Measurements from ENCODE around the gene CCDC121. TPM values are rescaled to one million over a fixed set of nuclear protein-coding genes. Genes with fewer than 3 reads are reported as not detected.

Gene CCDC121
- polyA plus RNA-seq, 3 donors, result 10.5 to 12.1 (median 11.4) TPM

DNA sequence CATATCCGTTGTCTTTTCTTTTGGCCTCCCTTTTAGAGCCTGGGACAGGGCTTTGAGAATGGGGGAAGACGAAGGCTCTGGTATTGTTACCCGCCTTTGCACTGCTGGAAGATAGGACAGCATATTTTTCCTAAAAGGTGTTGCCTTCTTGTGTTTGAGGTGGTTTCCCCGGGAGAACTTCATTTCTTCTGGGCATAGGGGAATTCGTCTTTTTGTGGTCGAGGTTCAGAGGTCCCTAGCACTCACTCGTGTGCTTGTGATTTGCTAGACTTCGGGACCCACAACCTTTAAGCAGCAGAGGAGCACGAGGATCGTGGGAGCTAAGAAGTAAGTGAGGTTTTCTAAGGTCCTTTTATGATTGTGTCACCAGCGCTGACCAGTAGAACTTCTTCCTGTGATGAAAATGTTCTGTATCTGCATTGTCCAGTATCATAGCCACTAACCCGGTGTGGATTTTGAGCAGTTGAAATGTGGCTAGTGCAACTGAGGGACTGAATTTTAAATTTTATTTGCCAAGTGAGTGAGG lies 45.4 kb downstream of the CCDC121 start:
- DNase-seq, result no peak

GRCh38 chr2:27582695-27583389 lies 46.0 kb downstream of the CCDC121 start, which contains the start of gene ZNF512:
Gene ZNF512 (plus strand): TSS chr2:27583042. CDS start chr2:27583113, 71 bp downstream.
- DNase-seq, result peak; percentile 93

- DNase-seq, result no peak
These were observed 46.6 kb downstream of the CCDC121 start for GRCh38 chr2:27582129-27582694.

DNA sequence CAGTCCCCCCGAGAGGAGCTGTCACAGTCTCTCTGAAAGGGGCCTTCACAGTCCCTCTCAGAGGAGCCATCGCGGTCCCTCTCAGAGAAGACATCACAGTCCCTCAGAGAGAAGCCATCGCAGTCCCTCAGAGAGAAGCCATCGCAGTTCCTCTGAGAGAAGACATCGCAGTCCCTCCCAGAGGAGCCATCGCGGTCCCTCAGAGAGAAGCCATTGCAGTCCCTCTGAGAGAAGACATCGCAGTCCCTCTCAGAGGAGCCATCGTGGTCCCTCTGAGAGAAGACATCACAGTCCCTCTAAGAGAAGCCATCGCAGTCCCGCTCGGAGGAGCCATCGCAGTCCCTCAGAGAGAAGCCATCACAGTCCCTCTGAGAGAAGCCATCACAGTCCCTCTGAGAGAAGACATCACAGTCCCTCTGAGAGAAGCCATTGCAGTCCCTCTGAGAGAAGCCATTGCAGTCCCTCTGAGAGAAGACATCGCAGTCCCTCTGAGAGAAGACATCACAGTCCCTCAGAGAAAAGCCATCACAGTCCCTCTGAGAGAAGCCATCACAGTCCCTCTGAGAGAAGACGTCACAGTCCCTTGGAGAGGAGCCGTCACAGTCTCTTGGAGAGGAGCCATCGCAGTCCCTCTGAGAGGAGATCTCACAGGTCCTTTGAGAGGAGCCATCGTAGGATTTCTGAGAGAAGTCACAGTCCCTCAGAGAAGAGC lies 47.2 kb downstream of the CCDC121 start:
- DNase-seq, result no peak

Other genes starting within 250 kb of the CCDC121 start
- gene ZNF513, start 248.3 kb downstream of the CCDC121 start, polyA plus RNA-seq (ENCODE audit: insufficient read length in 3 of 3), result 10 to 100 TPM; 23.7 to 27.3 (median 24.6) TPM
- 100 to 1,000 TPM in 1 of 3 donors, 10 to 100 TPM in 2; 91.2 to 107 (median 96.4) TPM for gene PPM1G, start 219.4 kb downstream of the CCDC121 start, polyA plus RNA-seq (ENCODE audit: insufficient read length in 3 of 3)
- 100 to 1,000 TPM; 128 to 141 (median 133) TPM for gene NRBP1, start 200.4 kb downstream of the CCDC121 start, polyA plus RNA-seq (ENCODE audit: insufficient read length in 3 of 3)
- gene KRTCAP3, start 186.6 kb downstream of the CCDC121 start, polyA plus RNA-seq (ENCODE audit: insufficient read length in 3 of 3), result 10 to 100 TPM in 1 of 3 donors, 1 to 10 TPM in 2; 6.1 to 10.6 (median 9.5) TPM
- gene IFT172, start 139.3 kb downstream of the CCDC121 start, polyA plus RNA-seq (ENCODE audit: insufficient read length in 3 of 3), result 10 to 100 TPM; 41.0 to 76.4 (median 66.0) TPM
- gene FNDC4, start 133.8 kb downstream of the CCDC121 start, polyA plus RNA-seq (ENCODE audit: insufficient read length in 3 of 3), result 1 to 10 TPM; 6.6 to 8.3 (median 8.1) TPM
- under 1 TPM in 2 of 3 donors, not detected in 1; 0.10 to 0.40 TPM for gene GCKR, start 132.2 kb downstream of the CCDC121 start, polyA plus RNA-seq (ENCODE audit: insufficient read length in 3 of 3)
- gene ZNF512, start 46.0 kb downstream of the CCDC121 start, polyA plus RNA-seq (ENCODE audit: insufficient read length in 3 of 3), result 10 to 100 TPM; 72.1 to 84.9 (median 75.1) TPM
- gene GPN1, start within 50 bp of the CCDC121 start, polyA plus RNA-seq (ENCODE audit: insufficient read length in 3 of 3), result 10 to 100 TPM; 57.3 to 60.6 (median 57.4) TPM
- gene SUPT7L, start 34.6 kb upstream of the CCDC121 start, polyA plus RNA-seq (ENCODE audit: insufficient read length in 3 of 3), result 10 to 100 TPM; 57.2 to 68.9 (median 65.8) TPM
- gene SLC4A1AP, start 34.9 kb upstream of the CCDC121 start, polyA plus RNA-seq (ENCODE audit: insufficient read length in 3 of 3), result 10 to 100 TPM; 32.1 to 40.6 (median 33.8) TPM
- gene MRPL33, start 142.7 kb upstream of the CCDC121 start, polyA plus RNA-seq (ENCODE audit: insufficient read length in 3 of 3), result 100 to 1,000 TPM; 132 to 153 (median 152) TPM

All from renal pelvis (tissue), 4 donors.